Transverse colon (tissue), 4 donors: ENCODE measurements around the gene XPA. TPM values are rescaled to one million over a fixed set of nuclear protein-coding genes. Genes with fewer than 3 reads are reported as not detected.

Experiments used
- DNase-seq: peaks from one replicate; pipeline ENCODE4 v3.0.0-alpha.2; 2019
- H3K27ac ChIP-seq, 4 donors: fragments of 200-600 bp; sonication (generic); 2 replicates each; pipeline ENCODE4 v1.5.1; 2016 to 2018; ENCODE audit warnings: inconsistent platforms in 4 of 4
- H3K27me3 ChIP-seq: fragments of 200-600 bp; sonication (generic); 2 replicates; pipeline ENCODE4 v1.5.1; 2017; ENCODE audit warnings: inconsistent platforms
- H3K36me3 ChIP-seq, 4 donors: fragments of 200-600 bp; sonication (generic); 2 replicates each; pipeline ENCODE4 v1.5.1; 2017 to 2019; ENCODE audit warnings: inconsistent platforms in 4 of 4
- H3K4me1 ChIP-seq, 4 donors: fragments of 200-600 bp; sonication (generic); 2 replicates each; pipeline ENCODE4 v1.5.1; 2017 to 2020; ENCODE audit warnings: inconsistent platforms in 4 of 4
- H3K4me3 ChIP-seq, 4 donors: fragments of 200-600 bp; sonication (generic); 1 replicate in 1 of 4; 2 replicates in 3 of 4; pipeline versions ENCODE4 v1.5.1 to v1.6.1; 2017 to 2019; ENCODE audit warnings: inconsistent platforms in 4 of 4
- H3K9me3 ChIP-seq, 2 donors: fragments of 200-600 bp; sonication (generic); 2 replicates each; pipeline ENCODE4 v1.5.1; 2017 to 2019; ENCODE audit warnings: inconsistent platforms in 2 of 2
- CTCF ChIP-seq, 5 experiments: fragments of 200-600 bp in 3 of 5; fragments of 450-650 bp in 2 of 5; sonication (generic) in 3 of 5; IDR thresholded peaks; 1 replicate in 2 of 5; 2 replicates in 3 of 5; pipeline ENCODE4 v1.5.1; 2016 to 2017; ENCODE audit warnings: antibody characterized with exemption in 5 of 5, inconsistent platforms in 3 of 5, mild to moderate bottlenecking in 2 of 5, moderate library complexity in 1 of 5
- EP300 ChIP-seq: sonication (generic); formaldehyde crosslinking; IDR thresholded peaks from one replicate; pipeline ENCODE4 v1.6.1; 2017; ENCODE audit warnings: antibody characterized with exemption, low read depth
- POLR2A ChIP-seq: fragments of 450-650 bp; IDR thresholded peaks from one replicate; pipeline ENCODE4 v1.6.1; 2016; ENCODE audit warnings: antibody characterized with exemption, mild to moderate bottlenecking, moderate library complexity
- POLR2AphosphoS5 ChIP-seq, 3 donors: sonication (generic); formaldehyde crosslinking; IDR thresholded peaks; one replicate each; pipeline ENCODE4 v1.6.1; 2016; ENCODE audit warnings: antibody characterized with exemption in 3 of 3
- WGBS, 2 donors: methylation state at CpG; one replicate each; pipeline ENCODE4 v1.1.5; 2018; ENCODE audit warnings: low coverage in 1 of 2; 5-methylcytosine and 5-hydroxymethylcytosine counted together
- in situ Hi-C, 4 donors: fragments of 200-750 bp; cut with MboI; loops; one replicate each; pipeline versions ENCODE4 v1.15.0 to v1.15.1; 2017; ENCODE audit warnings: low sequenced_read_pairs in 3 of 4, low pct_ligation_motif_present in 1 of 4, low pct_unique_long_range_greater_than_20kb in 1 of 4
- intact Hi-C: fragments of 100-400 bp; cut with DNase I; formaldehyde crosslinking; loops from one replicate; pipeline ENCODE4 v1.15.1; 2023; ENCODE audit warnings: low total_unique reads
- total RNA-seq, 4 donors: library from RNA; depleted of rRNA; stranded (reverse); fragments of >200 nt; gene quantifications; one replicate each; pipeline ENCODE4 v1.1.0, GENCODE V29; 2016

Gene XPA
- total RNA-seq, 4 donors from 2014 or later = 6.4 to 44.4 (median 12.5) TPM

GRCh38 chr9:97706246-97706645 is 9.1 kb upstream of the XPA start:
- in situ Hi-C loops (loop anchor here in 2 of 4 donors (25.0 kb wide), 4 partner anchors 94 to 581 kb away; partner anchors contain the start of gene TBC1D2 (in 1 of the 2)), intact Hi-C loops (no loop called here)
- H3K4me1 ChIP-seq = peaks cover 0 to 4% (median 0%) of the 10 kb centered on the region in 4 donors
- H3K27ac ChIP-seq = no peak overlapping the region
- no peaks in the 10 kb centered on the region for H3K9me3 ChIP-seq
- H3K36me3 ChIP-seq = no peaks in the 10 kb centered on the region
- H3K4me3 ChIP-seq = no peak overlapping the region
- no peak for DNase-seq
- WGBS, 2 donors = 67 to 82% methylated on average over 2 of the region's 2 CpGs
- peaks cover 9% of the 10 kb centered on the region for H3K27me3 ChIP-seq
- no peak for TF ChIP-seq POLR2AphosphoS5 (IDR thresholded peaks at IDR 0.05)
- no peak for TF ChIP-seq EP300
- no peak for TF ChIP-seq POLR2A
- no peak for TF ChIP-seq CTCF (IDR thresholded peaks at IDR 0.05)

- Histone ChIP-seq H3K4me3 (no peak overlapping the region), H3K27ac (no peak overlapping the region), H3K27me3 (peaks cover 6% of the 10 kb centered on the region), H3K9me3 (no peaks in the 10 kb centered on the region), H3K36me3 (no peaks in the 10 kb centered on the region), H3K4me1 (peaks cover 0 to 4% (median 0%) of the 10 kb centered on the region in 4 donors)
- in situ Hi-C loops = loop anchor here in 2 of 4 donors (25.0 kb wide), 4 partner anchors 93 to 582 kb away; partner anchors contain the start of gene TBC1D2 (in 1 of the 2)
- intact Hi-C loops = no loop called here
- DNase-seq = no peak
- TF ChIP-seq POLR2AphosphoS5 (IDR thresholded peaks at IDR 0.05) (no peak), EP300 (no peak), POLR2A (no peak), CTCF (IDR thresholded peaks at IDR 0.05) (no peak)
- 35 to 53% methylated on average over 2 to 3 of the region's 3 CpGs for WGBS, 2 donors
Observed at GRCh38 chr9:97705354-97705950, 8.3 kb upstream of the XPA start.

- Histone ChIP-seq H3K27ac (peak overlapping the region in 1 of 4 donors; percentile 58), H3K4me3 (no peak overlapping the region), H3K36me3 (no peaks in the 10 kb centered on the region), H3K9me3 (no peaks in the 10 kb centered on the region), H3K4me1 (peaks cover 0 to 4% (median 0%) of the 10 kb centered on the region in 4 donors), H3K27me3 (peaks cover 6% of the 10 kb centered on the region)
- TF ChIP-seq CTCF (IDR thresholded peaks at IDR 0.05) (no peak), EP300 (no peak), POLR2A (no peak), POLR2AphosphoS5 (IDR thresholded peaks at IDR 0.05) (no peak)
- in situ Hi-C loops = loop anchor here in 2 of 4 donors (25.0 kb wide), 4 partner anchors 93 to 582 kb away; partner anchors contain the start of gene TBC1D2 (in 1 of the 2)
- no peak for DNase-seq
- intact Hi-C loops = no loop called here
- 89 to 90% methylated on average over 1 to 4 of the region's 4 CpGs for WGBS, 2 donors
Observed at GRCh38 chr9:97704851-97705250, 7.7 kb upstream of the XPA start.

- no peak for DNase-seq
- Histone ChIP-seq H3K27me3 (peaks cover 4% of the 10 kb centered on the region), H3K4me3 (no peak overlapping the region), H3K9me3 (no peaks in the 10 kb centered on the region), H3K4me1 (peaks cover 0 to 4% (median 0%) of the 10 kb centered on the region in 4 donors), H3K27ac (peak overlapping the region in 1 of 4 donors; percentile 58), H3K36me3 (no peaks in the 10 kb centered on the region)
- in situ Hi-C loops = loop anchor here in 2 of 4 donors (25.0 kb wide), 4 partner anchors 92 to 583 kb away; partner anchors contain the start of gene TBC1D2 (in 1 of the 2)
- TF ChIP-seq CTCF (IDR thresholded peaks at IDR 0.05) (no peak), POLR2AphosphoS5 (IDR thresholded peaks at IDR 0.05) (no peak), EP300 (no peak), POLR2A (no peak)
- 87 to 90% methylated on average over 2 to 3 of the region's 3 CpGs for WGBS, 2 donors
- intact Hi-C loops = no loop called here
Observed at GRCh38 chr9:97704345-97704677, 7.2 kb upstream of the XPA start.
